CD4-positive, alpha-beta T cell treated with Interleukin-4 for 1 hour (primary cell): ENCODE data around the gene PDCD4.
A peak's percentile ranks its signal among the peaks of the same experiment; 100 is the strongest.
"Not testable (repeated sequence)": the region's sequence is repeated elsewhere in the genome, so short reads cannot be mapped to it uniquely, and the experiment has no call there.

Experiments used
- DNase-seq, 2 donors: peaks; one replicate each; pipeline ENCODE4 v3.0.0-alpha.2; 2020 to 2022

The PDCD4 gene

DNA sequence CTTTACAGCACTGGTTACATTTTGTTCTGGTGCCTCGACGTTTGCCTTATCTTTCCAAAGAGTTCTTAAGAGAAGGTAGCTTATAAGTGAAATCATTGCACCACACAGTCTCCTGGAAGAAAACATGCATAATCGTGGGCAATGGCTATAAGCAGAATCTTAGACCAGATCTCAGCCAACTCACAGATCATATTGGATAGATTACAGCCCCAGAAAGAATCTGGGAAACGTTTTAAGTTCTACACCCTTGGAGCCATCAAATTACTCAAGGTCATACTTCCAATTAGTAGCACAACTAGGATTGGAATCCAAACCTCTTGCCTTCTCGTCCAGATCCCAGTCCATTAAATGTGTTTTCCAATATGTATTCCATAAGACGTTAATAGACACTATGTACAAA, 8.8 kb upstream of the PDCD4 start:
- no peak for DNase-seq

DNA sequence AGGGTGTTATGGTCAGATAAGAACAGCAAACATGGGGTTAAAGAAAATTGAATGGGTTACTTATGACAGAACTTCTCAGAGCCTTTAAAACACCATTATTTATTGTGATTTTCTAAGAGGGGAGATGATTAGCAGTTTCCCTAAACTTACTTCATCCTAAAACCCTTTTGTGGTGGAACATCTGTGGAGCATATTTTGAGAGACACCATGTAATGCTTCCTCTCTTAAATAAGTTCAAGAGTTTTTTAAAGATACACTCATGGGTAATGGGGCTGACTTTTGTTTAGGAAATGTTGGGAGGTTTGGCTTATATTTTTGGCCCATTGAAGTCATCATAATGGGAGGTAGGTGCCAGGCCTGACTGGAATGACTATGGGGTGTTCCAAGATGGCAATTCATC, 8.4 kb upstream of the PDCD4 start:
- no peak for DNase-seq

DNA sequence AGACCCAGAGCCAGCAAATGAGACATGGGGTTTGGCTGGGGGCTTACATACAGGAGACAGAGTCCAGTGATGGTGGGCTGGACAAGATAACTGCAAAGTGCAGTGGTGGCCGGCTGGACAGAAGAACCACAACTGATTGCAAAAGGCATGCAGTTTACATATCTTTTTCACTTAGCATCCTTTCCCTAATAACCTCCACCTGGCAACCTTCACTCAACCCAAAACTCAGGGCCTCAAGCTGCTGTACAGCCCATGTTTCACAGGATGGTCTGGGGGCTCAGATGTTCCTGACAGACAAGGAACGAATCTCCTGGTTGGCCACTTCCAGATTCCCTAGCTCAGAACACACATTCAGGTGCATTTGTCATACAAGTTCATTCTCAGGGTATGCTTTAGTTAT, 7.8 kb upstream of the PDCD4 start:
- DNase-seq = no peak

DNA sequence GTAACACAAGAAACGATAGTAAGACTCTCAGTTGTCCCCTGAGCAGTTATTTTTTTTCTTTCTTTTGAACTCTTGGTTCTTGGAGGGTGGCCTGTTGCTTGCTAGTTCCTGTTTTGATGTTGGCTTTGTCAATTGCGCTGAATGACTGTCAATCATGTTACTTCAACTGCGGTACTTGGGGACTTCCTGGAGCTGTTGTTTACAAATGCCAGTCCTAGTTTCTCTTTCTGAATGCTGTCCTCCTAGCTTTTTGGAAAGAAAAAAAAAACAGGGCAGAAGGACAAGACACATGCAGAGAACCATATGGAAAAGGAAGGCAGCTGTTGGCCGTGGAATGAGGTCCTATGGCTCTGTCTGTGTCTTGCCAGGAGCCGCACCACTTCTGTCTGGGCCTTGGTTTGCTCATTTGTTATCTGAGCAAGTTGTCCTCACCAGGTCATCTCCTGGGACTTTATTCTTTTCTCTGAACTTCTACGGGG, 7.0 kb upstream of the PDCD4 start:
- DNase-seq = peak; percentile 83 to 90

DNA sequence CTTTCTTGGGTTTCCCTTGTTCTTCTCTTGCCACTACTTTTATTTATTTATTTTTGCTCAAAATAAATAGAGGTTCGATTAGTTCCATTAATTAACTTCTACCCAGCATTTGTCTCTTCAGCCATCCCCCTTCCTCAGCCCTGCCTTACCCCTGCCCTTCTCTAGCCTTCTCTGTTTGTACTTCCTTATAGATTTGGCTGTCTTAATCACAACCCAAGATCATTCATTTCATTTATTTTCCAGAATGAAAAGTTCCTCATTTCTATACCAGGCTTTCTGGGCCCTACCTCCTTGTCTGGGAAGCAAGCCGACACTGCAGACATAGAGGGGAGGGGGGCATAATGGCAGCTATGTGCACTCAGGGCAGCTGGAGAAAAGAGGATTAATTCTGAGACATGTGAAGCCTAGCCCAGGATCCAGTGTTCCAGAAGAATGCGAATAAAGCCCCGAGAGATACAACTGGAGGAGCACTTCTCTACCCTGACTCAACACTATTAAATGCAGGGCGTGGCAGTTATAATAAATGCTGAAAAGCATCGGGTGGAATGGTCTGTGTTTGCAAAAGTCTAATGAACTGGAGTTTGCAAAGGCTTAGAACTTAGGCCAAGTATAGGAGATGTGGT, 6.4 kb upstream of the PDCD4 start:
- no peak for DNase-seq

DNA sequence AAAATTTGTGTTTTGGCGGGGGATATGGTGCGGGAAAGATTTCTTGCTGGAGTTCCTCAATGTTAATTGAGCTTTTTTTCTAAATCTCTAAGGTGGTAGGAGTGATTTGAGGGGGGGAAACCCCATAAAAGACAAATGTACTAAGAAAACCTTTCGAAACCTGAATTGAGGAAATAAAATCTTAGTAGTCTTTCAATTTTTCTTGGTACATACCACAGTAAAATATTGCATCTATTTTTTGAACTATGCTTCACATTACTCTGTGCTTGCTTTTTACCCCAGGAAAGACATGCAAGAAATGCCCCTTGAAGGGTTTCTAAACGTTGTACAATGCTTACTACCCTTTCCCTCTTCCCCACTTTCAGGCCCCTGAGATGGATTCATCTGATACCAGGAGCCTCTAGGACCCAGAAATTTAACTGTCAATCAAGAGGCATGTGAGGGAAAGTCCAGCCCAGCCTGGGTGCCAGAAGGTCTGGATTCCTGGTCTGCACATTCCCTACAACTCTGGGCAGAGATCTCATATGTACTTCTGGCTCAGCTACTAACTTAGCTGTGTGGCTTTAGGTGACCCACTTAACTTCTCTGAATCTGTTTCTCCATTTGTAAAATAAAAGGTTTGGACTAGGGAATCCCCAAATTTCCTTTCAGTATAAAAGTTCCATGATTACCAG, 5.8 kb upstream of the PDCD4 start:
- no peak for DNase-seq

DNA sequence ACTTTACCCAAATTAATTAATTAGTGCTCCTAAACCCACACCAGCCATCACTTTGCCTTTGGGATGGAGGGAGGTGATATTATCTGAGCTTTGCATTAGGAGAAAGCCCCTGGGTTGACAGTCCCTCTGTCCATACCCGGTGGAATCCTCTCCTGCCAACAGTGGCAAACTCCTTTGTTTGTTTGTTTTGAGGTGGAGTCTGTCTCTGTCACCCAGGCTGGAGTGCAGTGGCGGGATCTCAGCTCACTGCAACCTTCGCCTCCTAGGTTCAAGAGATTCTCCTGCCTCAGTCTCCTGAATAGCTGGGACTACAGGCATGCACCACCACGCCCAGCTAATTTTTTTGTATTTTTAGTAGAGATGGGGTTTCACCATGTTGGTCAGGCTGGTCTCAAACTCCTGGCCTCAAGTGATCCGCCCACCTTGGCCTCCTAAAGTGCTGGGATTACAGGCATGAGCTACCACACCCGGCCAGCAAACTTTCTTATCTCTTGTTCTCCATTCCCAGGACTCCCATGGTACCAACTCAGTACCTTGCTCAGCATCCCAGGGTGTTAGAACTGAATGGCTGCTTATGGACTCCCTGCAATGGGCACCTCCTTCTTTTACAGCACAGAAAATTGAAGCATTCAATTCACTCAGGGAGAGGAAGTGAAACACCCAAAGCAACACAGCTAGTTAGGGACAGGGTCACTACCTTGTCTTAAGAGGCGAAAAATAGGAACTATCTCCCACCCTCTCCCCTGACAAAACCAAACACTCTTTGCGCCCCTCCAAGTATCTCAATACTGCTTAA, 4.5 kb upstream of the PDCD4 start:
- DNase-seq = not testable (repeated sequence)

DNA sequence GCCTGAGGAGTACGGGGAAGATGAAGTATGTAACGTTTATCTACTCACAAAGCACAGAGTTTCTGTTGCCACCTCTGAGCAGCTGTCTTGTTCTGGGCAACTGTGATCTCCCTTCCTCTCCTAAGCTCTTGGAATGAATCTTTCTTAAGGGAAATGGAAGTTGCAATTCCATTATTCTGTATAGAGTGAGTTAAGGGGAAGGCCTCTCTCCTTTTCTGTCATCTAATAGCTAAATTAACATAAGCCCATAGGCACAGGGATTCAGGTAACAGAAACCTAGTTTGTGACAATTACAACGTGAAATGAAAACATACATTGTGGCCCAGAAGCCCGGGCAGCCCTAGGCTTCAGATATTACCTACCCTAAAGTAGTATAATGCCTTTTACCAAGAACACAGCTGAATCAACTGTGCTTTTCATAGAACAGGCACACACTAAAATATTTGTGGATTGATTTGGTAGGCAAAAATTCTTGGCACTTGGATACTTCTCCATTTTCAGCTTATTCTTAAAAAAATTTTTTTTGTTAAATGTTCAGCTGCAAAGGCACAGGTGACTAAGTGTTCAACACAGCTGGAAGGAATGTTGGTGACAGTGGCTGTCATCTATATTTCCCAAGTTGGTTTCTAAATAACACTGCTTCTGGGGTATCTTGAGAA, 3.8 kb upstream of the PDCD4 start:
- no peak for DNase-seq

DNA sequence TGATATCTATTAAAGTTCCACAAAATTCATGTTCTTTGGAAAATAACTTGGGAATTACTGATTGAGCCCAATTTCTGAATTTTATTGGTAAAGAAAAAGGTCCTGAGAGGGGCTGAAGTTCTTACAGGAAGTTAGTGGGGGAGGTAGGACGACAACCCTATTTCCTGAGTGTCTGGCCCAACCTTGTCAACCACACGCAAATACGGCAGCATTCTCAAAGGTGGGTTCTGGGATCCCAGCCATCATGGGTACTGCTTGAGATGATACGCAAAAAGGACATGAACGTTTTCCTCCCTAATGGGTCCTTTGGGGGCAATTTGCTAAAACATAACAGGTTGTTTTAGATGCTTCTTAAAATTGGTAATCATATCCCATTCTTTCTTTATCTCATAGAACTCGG, 2.7 kb upstream of the PDCD4 start:
- peak; percentile 73 to 76 for DNase-seq

DNA sequence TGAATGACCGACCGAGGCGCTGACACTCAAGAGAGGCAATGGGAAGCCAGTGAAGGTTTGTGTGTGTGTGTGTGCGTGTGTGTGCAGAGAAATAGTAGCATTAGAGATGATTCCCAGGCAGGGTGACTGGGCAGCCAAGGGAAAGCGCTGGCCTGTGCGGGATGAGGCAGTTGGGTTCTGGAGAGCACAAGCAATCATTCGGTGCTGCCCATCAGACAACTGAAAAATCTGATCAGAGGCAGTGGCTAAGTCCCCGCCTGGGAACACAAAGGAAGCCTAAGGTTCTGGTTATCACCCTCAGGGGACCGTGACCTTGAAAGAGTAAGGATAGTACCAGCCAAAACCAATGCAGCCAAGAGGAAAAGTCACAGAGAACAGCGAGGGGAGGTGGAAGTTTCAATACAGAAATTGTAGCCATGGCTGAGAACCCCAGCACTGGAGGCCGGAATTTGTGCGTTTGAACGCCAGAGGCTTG, 868 bp upstream of the PDCD4 start:
- DNase-seq = no peak

DNA sequence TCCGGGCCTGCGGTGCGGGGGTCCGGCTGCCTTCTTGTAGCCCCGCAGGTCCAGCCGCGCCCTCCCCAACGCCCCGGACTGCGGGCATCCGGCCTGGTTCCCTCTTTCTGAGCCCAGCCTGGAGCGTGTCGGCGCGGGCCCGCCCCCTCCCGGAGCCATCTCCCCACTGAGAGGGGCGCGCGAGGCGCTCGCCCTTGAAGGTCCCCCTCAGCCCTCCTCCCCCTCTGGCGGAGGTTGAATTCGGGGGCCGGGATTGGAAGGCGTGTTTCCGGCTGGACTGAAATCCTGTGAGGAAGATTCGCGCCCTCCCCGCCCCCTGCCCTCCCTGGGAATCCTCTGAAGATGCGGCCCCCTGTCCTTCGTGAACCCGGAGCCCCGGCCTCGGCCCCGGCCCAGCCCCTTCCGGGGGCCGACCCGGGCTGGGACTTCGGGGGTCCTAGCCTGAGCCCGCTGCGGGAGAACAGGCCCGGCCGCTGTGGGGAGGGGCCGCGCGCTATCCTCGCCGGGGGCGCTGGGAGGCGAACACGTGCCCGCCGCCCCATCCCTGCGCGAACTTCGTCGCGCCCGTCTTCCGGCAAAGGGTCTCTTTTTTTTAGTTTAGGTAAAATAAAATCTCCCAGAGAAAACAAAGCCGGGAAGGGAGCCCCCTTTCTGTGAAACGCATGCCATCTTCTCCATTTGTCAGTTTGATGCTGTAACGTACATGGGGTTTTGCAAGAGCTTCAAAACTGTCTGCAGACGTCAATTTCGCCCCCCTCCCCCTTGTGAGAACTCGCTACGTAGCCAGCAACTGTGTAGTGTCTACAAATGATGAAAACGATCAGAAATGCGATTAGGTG, 636 bp downstream of the PDCD4 start:
- DNase-seq = peak; percentile 91 to 92

DNA sequence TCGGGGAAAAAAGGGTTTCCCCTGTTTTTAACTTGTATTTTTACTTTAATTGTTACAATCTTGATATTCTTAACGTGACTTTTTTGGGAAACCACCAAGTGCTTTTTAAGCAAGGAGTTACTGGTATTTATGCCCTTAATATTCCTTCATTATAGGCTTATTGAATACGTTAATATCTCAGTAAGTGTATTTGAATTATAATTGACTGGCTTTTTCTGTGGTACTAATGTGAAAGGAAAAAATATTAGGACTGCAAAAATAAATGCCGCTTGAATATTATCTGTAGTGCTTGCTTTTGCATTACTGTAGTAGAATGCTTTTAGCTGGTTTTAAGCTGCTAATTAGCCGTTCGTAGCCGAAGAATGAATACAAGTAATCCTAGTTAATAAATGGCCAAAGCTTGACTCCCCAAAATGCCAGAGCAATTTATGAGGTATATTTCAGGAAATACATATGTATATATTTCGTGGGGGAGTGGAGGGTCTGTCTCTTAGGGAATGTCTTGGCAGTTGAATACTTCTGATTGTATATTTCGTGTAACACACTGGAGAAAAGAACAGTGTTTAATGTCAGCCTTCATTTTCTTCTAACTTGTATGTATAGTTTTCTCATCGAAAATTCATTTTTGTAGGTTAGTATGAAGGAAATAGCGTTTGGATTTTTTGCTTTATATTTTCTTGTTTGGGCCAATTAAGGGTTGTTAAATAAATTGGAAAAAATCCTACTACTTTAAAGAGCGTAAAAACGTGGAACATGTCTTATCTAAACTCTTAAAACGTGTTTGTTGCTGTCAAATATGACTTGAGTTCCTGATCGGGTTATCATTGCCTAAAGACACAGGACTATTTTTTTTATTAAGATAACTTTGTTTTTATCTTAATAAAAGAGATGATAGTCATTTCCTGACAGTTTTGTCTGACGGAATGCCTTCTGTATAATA, 1.5 kb downstream of the PDCD4 start:
- no peak for DNase-seq

DNA sequence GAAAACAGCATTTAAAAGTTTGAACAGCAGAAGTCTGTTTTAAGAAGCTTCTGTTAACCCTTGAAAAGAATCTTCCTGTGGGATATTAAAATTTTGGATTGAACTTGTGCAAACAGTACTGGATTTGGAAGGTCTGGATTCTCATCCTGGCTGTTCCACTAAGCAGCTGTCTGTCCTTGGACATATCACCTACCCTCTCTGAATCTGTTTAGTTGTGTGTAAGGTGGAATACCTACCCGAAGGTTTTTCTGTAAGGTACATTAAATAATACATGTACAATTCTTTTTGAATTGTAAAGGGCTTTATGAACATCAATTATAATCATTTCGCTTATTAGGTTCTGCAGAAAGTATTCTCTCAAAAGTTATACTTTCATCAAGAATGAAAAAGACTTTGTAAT, 2.2 kb downstream of the PDCD4 start:
- DNase-seq = no peak

DNA sequence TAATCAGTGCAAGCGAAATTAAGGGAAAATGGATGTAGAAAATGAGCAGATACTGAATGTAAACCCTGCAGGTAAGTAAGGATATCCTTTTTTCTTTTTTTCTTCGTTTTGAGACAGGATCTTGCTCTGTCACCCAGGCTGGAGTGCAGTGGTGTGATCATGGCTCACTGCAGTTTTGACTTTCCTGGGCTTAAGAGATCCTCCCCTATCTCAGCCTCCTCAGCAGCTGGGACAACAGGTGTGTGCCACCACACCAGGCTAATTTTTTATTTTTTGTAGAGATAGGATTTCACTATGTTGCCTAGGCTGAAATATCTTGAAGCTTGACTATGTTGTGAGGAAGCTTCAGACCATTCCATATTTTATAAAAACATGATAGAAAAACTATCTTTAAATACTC, 4.3 kb downstream of the PDCD4 start:
- DNase-seq = no peak

DNA sequence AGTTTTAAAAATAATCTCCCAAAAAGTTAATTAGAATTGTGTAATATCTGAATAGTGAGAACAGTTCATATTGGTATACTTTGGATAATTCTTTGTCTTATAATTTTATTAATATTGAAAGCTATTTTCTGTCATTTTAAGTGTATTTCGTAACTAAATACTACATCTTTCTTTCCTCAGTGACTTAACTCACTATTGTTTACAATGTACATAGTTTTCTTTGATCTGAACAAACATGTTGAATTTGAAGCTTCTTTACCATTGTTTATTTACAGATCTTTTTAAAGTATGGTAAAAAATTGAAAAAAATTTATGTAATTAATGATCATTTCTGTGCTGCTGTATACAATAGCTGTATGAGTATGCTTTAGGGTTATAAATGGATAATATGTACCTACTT, 5.1 kb downstream of the PDCD4 start:
- no peak for DNase-seq

DNA sequence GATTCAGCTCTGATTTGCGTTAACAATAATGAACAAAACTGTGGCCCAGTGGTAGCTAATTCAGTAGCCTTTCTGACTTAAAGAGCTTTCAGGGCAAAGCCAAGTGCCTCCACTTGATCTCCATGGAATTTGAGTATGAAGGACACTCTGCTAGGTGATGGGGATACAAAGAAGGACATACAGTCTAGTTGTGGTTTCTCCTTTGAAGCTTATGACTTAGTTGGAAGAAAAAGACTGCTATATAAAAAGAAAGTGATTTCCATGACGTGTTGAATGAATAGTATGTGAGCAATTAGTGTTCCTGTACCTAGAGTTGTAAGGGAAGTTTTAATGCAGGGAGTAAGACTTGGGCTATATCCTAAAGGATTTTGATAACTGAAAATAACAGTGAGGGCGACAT, 8.3 kb downstream of the PDCD4 start:
- DNase-seq = no peak

DNA sequence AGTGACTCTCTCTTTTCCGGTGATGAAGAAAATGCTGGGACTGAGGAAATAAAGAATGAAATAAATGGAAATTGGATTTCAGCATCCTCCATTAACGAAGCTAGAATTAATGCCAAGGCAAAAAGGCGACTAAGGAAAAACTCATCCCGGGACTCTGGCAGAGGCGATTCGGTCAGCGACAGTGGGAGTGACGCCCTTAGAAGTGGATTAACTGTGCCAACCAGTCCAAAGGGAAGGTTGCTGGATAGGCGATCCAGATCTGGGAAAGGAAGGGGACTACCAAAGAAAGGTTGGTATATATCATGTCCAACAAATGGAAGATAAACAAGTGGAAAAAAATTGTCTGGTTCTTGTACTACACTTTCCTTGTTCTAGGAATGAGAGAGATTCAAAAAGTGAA, 9.5 kb downstream of the PDCD4 start:
- no peak for DNase-seq

DNA sequence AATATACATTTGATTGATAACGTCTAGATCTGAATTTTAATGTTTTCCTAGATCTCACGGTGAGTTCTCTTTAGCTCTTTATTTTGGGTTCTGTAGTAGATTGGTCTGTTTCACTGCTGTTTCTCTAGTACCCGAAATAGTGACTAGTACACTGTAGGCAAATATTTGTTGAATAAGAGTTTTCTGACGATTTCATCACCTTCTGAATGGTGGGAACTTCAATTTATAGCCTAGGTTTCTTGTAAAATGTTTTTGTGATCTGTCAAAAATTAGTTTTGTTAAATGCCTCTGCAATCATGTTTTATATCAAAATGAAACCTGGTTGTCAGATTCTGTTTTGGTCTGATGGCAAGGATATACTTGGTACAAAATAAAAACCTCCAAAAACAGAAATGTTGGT, 10.2 kb downstream of the PDCD4 start:
- no peak for DNase-seq

DNA sequence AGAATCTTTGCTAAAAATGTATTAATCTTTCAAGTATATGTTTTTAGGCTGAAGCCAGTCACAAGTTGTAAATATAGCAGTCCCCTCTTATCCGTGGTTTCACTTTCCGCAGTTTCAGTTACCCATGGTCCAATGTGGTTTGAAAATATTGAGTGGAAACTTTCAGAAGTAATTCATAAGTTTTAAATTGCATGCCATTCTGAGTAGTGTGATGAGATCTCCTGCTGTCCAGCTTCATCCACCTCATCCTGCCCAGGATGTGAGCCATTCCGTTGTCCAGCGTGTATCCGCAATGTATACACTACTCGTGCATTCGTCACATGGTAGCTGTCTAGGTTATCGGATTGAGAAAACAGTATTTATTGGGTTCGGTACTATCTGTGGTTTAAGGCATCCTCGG, 12.2 kb downstream of the PDCD4 start:
- DNase-seq = no peak

DNA sequence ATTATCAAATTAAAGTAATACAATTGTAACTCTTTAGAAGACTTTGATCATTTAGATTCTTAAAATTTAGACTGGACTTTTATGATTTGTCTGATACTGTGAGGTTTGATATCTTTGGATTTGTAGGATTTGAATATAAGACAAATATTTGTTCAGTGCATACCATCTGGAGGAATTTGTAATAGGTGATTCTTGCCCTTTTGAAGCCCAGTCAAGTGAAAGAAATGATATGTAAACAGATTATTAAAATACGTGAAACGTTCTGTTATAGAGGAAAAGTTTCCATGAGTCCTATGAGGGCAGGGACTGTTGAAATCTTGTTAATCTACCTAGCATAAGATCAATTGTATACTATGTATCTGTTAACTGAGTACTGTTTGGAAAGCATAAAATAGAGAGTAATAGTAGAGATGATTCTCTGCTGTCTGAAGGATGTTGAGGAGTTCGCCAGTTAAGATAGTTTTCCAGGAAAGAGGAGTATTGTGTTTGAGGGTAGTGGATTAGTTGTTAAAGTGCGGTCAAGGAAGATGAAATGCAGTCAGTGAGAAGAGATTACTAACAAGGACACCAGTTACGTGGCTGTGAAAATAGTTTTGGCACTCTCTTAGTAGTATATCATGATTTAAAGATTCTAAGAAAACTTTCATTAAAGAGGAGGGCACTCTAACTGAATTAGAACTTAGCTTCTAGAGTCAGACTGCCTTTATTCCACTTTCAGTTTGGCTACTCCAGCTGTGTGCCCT, 14.4 kb downstream of the PDCD4 start:
- no peak for DNase-seq

DNA sequence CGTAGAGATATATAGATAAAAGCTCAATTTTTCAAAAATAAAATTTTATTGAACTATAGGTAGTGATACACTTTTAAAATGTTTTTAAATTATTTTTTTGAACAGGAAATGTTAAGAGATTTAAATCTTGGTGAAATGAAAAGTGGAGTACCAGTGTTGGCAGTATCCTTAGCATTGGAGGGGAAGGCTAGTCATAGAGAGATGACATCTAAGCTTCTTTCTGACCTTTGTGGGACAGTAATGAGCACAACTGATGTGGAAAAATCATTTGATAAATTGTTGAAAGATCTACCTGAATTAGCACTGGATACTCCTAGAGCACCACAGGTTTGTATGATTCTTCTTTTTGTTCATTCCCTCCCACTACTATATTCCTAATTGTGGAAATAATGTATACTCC, 15.8 kb downstream of the PDCD4 start:
- DNase-seq = no peak
